B cell (primary cell): ENCODE measurements around the gene LTB4R. TPM values are rescaled to one million over a fixed set of nuclear protein-coding genes. Genes with fewer than 3 reads are reported as not detected.

Experiments
- ATAC-seq: fragments of 200-7000 bp; cut with Tn5 transposase; one replicate; pipeline ENCODE4 v1.10.0; 2021; ENCODE audit warnings: low read depth, mild to moderate bottlenecking, moderate number of reproducible peaks, moderate library complexity
- CTCF ChIA-PET: fragments of 350-600 bp; sonication (Branson Sonifier 250); formaldehyde crosslinking; loops from one replicate; lab custom pipeline; 2021; ENCODE audit warnings: antibody characterized with exemption, inconsistent platforms; lab: Charles Lee
- POLR2A ChIA-PET: fragments of 350-600 bp; sonication (Branson Sonifier 250); formaldehyde crosslinking; loops from one replicate; lab custom pipeline; 2021; ENCODE audit warnings: antibody characterized with exemption; lab: Charles Lee
- DNase-seq: peaks from one replicate; pipeline ENCODE4 v3.0.0; 2013
- H2AFZ ChIP-seq: 2 replicates; pipeline ENCODE4 v1.6.1; 2012; ENCODE audit warnings: mild to moderate bottlenecking, low read depth, low read length; ENCODE audit not compliant: insufficient read depth, poor library complexity, severe bottlenecking
- H3K27ac ChIP-seq, 2 donors: 1 replicate in 1 of 2; 2 replicates in 1 of 2; pipeline ENCODE4 v1.5.1; 2012 to 2013; ENCODE audit warnings: low read length in 2 of 2, mild to moderate bottlenecking in 2 of 2, moderate library complexity in 1 of 2
- H3K27me3 ChIP-seq, 4 experiments: fragments of 200-600 bp in 1 of 4; sonication (generic) in 1 of 4; replicated peaks in 1 of 4; 1 replicate in 2 of 4; 2 replicates in 2 of 4; pipeline versions ENCODE4 v1.6.1 to v1.7.0; 2013 to 2016; ENCODE audit warnings: low read length in 3 of 4, mild to moderate bottlenecking in 2 of 4, mixed read lengths in 1 of 4, moderate library complexity in 1 of 4; ENCODE audit not compliant: insufficient read depth in 4 of 4, control insufficient read depth in 3 of 4; ENCODE audit errors: control extremely low read depth in 1 of 4
- H3K36me3 ChIP-seq, 2 experiments: replicated peaks in 1 of 2; 1 replicate in 1 of 2; 2 replicates in 1 of 2; pipeline versions ENCODE4 v1.6.1 to v1.7.1; 2013; ENCODE audit warnings: low read length in 1 of 2; ENCODE audit not compliant: insufficient read depth in 2 of 2, control insufficient read depth in 1 of 2; ENCODE audit errors: control extremely low read depth in 1 of 2, extremely low read depth in 1 of 2
- H3K4me1 ChIP-seq, 2 donors: fragments of 200-600 bp in 1 of 2; sonication (generic) in 1 of 2; 1 replicate in 1 of 2; 2 replicates in 1 of 2; pipeline versions ENCODE4 v1.5.1 to v1.6.1; 2013 to 2017; ENCODE audit warnings: low read length in 2 of 2; ENCODE audit not compliant: control insufficient read depth in 2 of 2, insufficient read depth in 2 of 2
- H3K4me2 ChIP-seq: replicated peaks from 2 replicates; pipeline ENCODE3; 2012; ENCODE audit warnings: mild to moderate bottlenecking, low read depth, low read length; ENCODE audit not compliant: poor library complexity, severe bottlenecking
- H3K4me3 ChIP-seq, 5 experiments: fragments of 200-600 bp in 1 of 5; sonication (generic) in 1 of 5; 1 replicate in 3 of 5; 2 replicates in 2 of 5; pipeline versions ENCODE4 v1.5.1 to v1.7.0; 2011 to 2016; ENCODE audit warnings: low read length in 4 of 5, mild to moderate bottlenecking in 4 of 5, low read depth in 2 of 5, control low read depth in 1 of 5, moderate library complexity in 1 of 5; ENCODE audit not compliant: insufficient read depth in 1 of 5; ENCODE audit errors: control extremely low read depth in 1 of 5, extremely low read depth in 1 of 5
- H3K79me2 ChIP-seq: fragments of 200-600 bp; sonication (generic); one replicate; pipeline ENCODE4 v1.6.0; 2016; ENCODE audit warnings: low read length; ENCODE audit not compliant: control insufficient read depth, insufficient read depth
- H3K9ac ChIP-seq: fragments of 200-600 bp; sonication (generic); 2 replicates; pipeline ENCODE4 v1.6.1; 2017; ENCODE audit warnings: mild to moderate bottlenecking, low read length, moderate library complexity
- H3K9me3 ChIP-seq, 3 donors: one replicate each; pipeline versions ENCODE4 v1.6.1 to v1.7.1; 2013; ENCODE audit warnings: low read length in 2 of 3; ENCODE audit not compliant: control insufficient read depth in 2 of 3, insufficient read depth in 1 of 3; ENCODE audit errors: control extremely low read depth in 1 of 3
- H4K20me1 ChIP-seq: 2 replicates; pipeline ENCODE4 v1.6.0; 2012; ENCODE audit warnings: mild to moderate bottlenecking, low read length; ENCODE audit not compliant: insufficient read depth, control insufficient read depth, poor library complexity, severe bottlenecking
- H3K27ac Mint-ChIP-seq: one replicate; pipeline ENCODE4 v1.8.0; 2021; ENCODE audit warnings: mixed read lengths
- H3K27me3 Mint-ChIP-seq: one replicate; pipeline ENCODE4 v1.8.0; 2021; ENCODE audit warnings: mixed read lengths
- H3K4me1 Mint-ChIP-seq: one replicate; pipeline ENCODE4 v1.8.0; 2021; ENCODE audit warnings: mixed read lengths
- H3K4me3 Mint-ChIP-seq: one replicate; pipeline ENCODE4 v1.8.0; 2021; ENCODE audit warnings: mixed read lengths
- H3K9me3 Mint-ChIP-seq: one replicate; pipeline ENCODE4 v1.8.0; 2022; ENCODE audit warnings: mixed read lengths; ENCODE audit not compliant: insufficient read depth
- CTCF ChIP-seq: fragments of 200-600 bp; IDR thresholded peaks from one replicate; pipeline ENCODE4 v1.8.0; 2022; ENCODE audit warnings: antibody characterized with exemption, mild to moderate bottlenecking
- EZH2 ChIP-seq: IDR thresholded peaks from 2 replicates; pipeline ENCODE4 v1.6.1; 2012; ENCODE audit warnings: borderline replicate concordance, low read depth, mild to moderate bottlenecking, moderate library complexity, low read length; ENCODE audit not compliant: insufficient read depth, poor library complexity, severe bottlenecking
- WGBS: methylation state at CpG from one replicate; pipeline ENCODE4 v1.1.5; 2013; ENCODE audit warnings: missing lambda C conversion rate; ENCODE audit not compliant: insufficient coverage; 5-methylcytosine and 5-hydroxymethylcytosine counted together
- intact Hi-C: fragments of 100-400 bp; cut with micrococcal nuclease; formaldehyde crosslinking; loops from one replicate; pipeline ENCODE4 v1.10.0; 2022
- polyA plus RNA-seq: library from polyadenylated mRNA; depleted of rRNA; stranded (reverse); fragments of >200 nt; gene quantifications from 2 replicates; pipeline ENCODE4 v1.2.3, GENCODE V29; 2012
- total RNA-seq, 2 donors: library from RNA; stranded (reverse); fragments of 120-200 nt in 1 of 2; gene quantifications; 1 replicate in 1 of 2; 2 replicates in 1 of 2; pipeline versions ENCODE4 v1.2.3 to v1.2.4, GENCODE V29; 2013 to 2022

The LTB4R gene
- total and polyA plus RNA-seq, 2 donors (not counting 1 experiment from before 2014, with no cell fraction given): 8.8 to 19.1 TPM

GRCh38 chr14:24314377-24315193 is 3.3 kb downstream of the LTB4R start:
- WGBS: 18% methylated on average over 1 of the region's 5 CpGs
- H3K27me3 ChIP-seq: peaks cover 0 to 6% (median 0%) of the 10 kb centered on the region in 4 experiments
- H3K27me3 Mint-ChIP-seq: peaks cover 4% of the 10 kb centered on the region
- intact Hi-C loops: loop anchor here (5.0 kb wide), 1 partner anchor 302 kb away; no protein-coding TSS in a partner anchor
- H3K9ac ChIP-seq: no peak overlapping the region
- no peaks in the 10 kb centered on the region for H3K9me3 ChIP-seq
- H3K79me2 ChIP-seq: no peaks in the 10 kb centered on the region
- TF ChIP-seq CTCF (no peak), EZH2 (no peak)
- peaks cover 38 to 48% of the 10 kb centered on the region in 2 donors for H3K4me1 ChIP-seq
- no peak overlapping the region for H2AFZ ChIP-seq
- peaks cover 42% of the 10 kb centered on the region for H3K4me1 Mint-ChIP-seq
- no peaks in the 10 kb centered on the region for H3K36me3 ChIP-seq
- ChIA-PET CTCF (interaction anchor here (1.2 to 9.4 kb wide), 2 partner anchors 19 to 72 kb away, joined by 5 to 112 read pairs; partner anchors contain the start of gene TINF2), POLR2A (interaction anchor here (0.6 kb wide), 1 partner anchor 84 kb away, joined by 6 read pairs; no protein-coding TSS in a partner anchor)
- H3K4me3 Mint-ChIP-seq: no peak overlapping the region
- no peak overlapping the region for H3K27ac ChIP-seq
- peaks cover 8% of the 10 kb centered on the region for H4K20me1 ChIP-seq
- H3K27ac Mint-ChIP-seq: peak overlapping the region; percentile 5
- no peak overlapping the region for H3K4me2 ChIP-seq
- no peak for ATAC-seq
- peak overlapping the region in 1 of 5 experiments; percentile 16 for H3K4me3 ChIP-seq
- H3K9me3 Mint-ChIP-seq: no peaks in the 10 kb centered on the region
- no peak for DNase-seq

- no peak overlapping the region for H3K4me2 ChIP-seq
- CTCF ChIA-PET: no interaction called here
- peak overlapping the region in 1 of 5 experiments; percentile 16 for H3K4me3 ChIP-seq
- Mint-ChIP-seq H3K27me3 (peaks cover 10% of the 10 kb centered on the region), H3K4me3 (no peak overlapping the region), H3K27ac (no peak overlapping the region), H3K9me3 (no peaks in the 10 kb centered on the region), H3K4me1 (peaks cover 37% of the 10 kb centered on the region)
- H4K20me1 ChIP-seq: peaks cover 1% of the 10 kb centered on the region
- no peak overlapping the region for H3K9ac ChIP-seq
- no peaks in the 10 kb centered on the region for H3K36me3 ChIP-seq
- H3K79me2 ChIP-seq: no peaks in the 10 kb centered on the region
- DNase-seq (no peak), ATAC-seq (no peak)
- WGBS: 94% methylated on average over 7 of the region's 10 CpGs
- TF ChIP-seq CTCF (no peak), EZH2 (no peak)
- H3K27ac ChIP-seq: no peak overlapping the region
- H3K27me3 ChIP-seq: peaks cover 0 to 6% (median 0%) of the 10 kb centered on the region in 4 experiments
- H2AFZ ChIP-seq: no peak overlapping the region
- intact Hi-C loops: no loop called here
- POLR2A ChIA-PET: interaction anchor here (0.6 kb wide), 1 partner anchor 85 kb away, joined by 6 read pairs; no protein-coding TSS in a partner anchor
- peaks cover 32 to 40% of the 10 kb centered on the region in 2 donors for H3K4me1 ChIP-seq
- H3K9me3 ChIP-seq: no peaks in the 10 kb centered on the region
Observed at GRCh38 chr14:24315243-24315806, 4.0 kb downstream of the LTB4R start.
